Natural killer cell (primary cell): ENCODE data around the gene UST. TPM values are rescaled to one million over a fixed set of nuclear protein-coding genes. Genes with fewer than 3 reads are reported as not detected.

Source experiments
- ATAC-seq, 3 donors: fragments of 150-1000 bp in 2 of 3; fragments of 200-7000 bp in 1 of 3; cut with Tn5 transposase; 1 replicate in 1 of 3; 2 replicates in 2 of 3; pipeline ENCODE4 v1.10.0; 2021; ENCODE audit warnings: mild to moderate bottlenecking in 2 of 3, moderate library complexity in 2 of 3
- DNase-seq, 2 donors: peaks; one replicate each; pipeline versions ENCODE4 v3.0.0 to v3.0.0-alpha.2; 2013 to 2021; ENCODE audit warnings: mixed read lengths in 1 of 2
- H3K27ac ChIP-seq: one replicate; pipeline ENCODE4 v1.5.1; 2013; ENCODE audit warnings: mild to moderate bottlenecking, low read length
- H3K27me3 ChIP-seq: one replicate; pipeline ENCODE4 v1.6.1; 2013; ENCODE audit warnings: low read length; ENCODE audit not compliant: control insufficient read depth, insufficient read depth
- H3K36me3 ChIP-seq: one replicate; pipeline ENCODE4 v1.6.1; 2013; ENCODE audit warnings: low read length; ENCODE audit not compliant: control insufficient read depth, insufficient read depth
- H3K4me1 ChIP-seq: one replicate; pipeline ENCODE4 v1.6.1; 2013; ENCODE audit warnings: low read length; ENCODE audit not compliant: control insufficient read depth, insufficient read depth
- H3K4me3 ChIP-seq: one replicate; pipeline ENCODE4 v1.5.1; 2013; ENCODE audit warnings: low read length
- H3K9me3 ChIP-seq: one replicate; pipeline ENCODE4 v1.6.1; 2013; ENCODE audit warnings: low read length; ENCODE audit not compliant: control insufficient read depth, insufficient read depth
- H3K27ac Mint-ChIP-seq, 2 donors: one replicate each; pipeline ENCODE4 v1.8.0; 2022; ENCODE audit warnings: mild to moderate bottlenecking in 2 of 2, mixed read lengths in 2 of 2, moderate library complexity in 1 of 2
- H3K27me3 Mint-ChIP-seq, 2 donors: one replicate each; pipeline ENCODE4 v1.8.0; 2022; ENCODE audit warnings: low read depth in 2 of 2, mixed read lengths in 2 of 2
- H3K36me3 Mint-ChIP-seq: one replicate; pipeline ENCODE4 v1.8.0; 2022; ENCODE audit warnings: mixed read lengths
- H3K4me1 Mint-ChIP-seq, 2 donors: one replicate each; pipeline ENCODE4 v1.8.0; 2022; ENCODE audit warnings: mixed read lengths in 2 of 2
- H3K4me3 Mint-ChIP-seq: one replicate; pipeline ENCODE4 v1.8.0; 2022; ENCODE audit warnings: mild to moderate bottlenecking, moderate library complexity, mixed read lengths
- H3K9me3 Mint-ChIP-seq, 2 donors: one replicate each; pipeline ENCODE4 v1.8.0; 2022; ENCODE audit warnings: mixed read lengths in 2 of 2
- CTCF ChIP-seq: fragments of 200-600 bp; IDR thresholded peaks from one replicate; pipeline ENCODE4 v1.8.0; 2022; ENCODE audit warnings: antibody characterized with exemption
- WGBS: methylation state at CpG from one replicate; pipeline ENCODE4 v1.1.7; 2013; ENCODE audit warnings: missing lambda C conversion rate; ENCODE audit not compliant: insufficient coverage; 5-methylcytosine and 5-hydroxymethylcytosine counted together
- intact Hi-C: fragments of 100-400 bp; cut with micrococcal nuclease; formaldehyde crosslinking; loops from one replicate; pipeline ENCODE4 v1.14.2; 2022
- total RNA-seq, 4 donors: library from RNA; stranded (reverse); fragments of 120-200 nt in 1 of 4; gene quantifications; one replicate each; pipeline versions ENCODE4 v1.2.3 to v1.2.4, GENCODE V29; 2013 to 2022

The UST gene
- total RNA-seq, 3 donors from 2014 or later (not counting 1 experiment from before 2014, with no cell fraction given): 6.3 to 11.9 (median 10.6) TPM

DNA sequence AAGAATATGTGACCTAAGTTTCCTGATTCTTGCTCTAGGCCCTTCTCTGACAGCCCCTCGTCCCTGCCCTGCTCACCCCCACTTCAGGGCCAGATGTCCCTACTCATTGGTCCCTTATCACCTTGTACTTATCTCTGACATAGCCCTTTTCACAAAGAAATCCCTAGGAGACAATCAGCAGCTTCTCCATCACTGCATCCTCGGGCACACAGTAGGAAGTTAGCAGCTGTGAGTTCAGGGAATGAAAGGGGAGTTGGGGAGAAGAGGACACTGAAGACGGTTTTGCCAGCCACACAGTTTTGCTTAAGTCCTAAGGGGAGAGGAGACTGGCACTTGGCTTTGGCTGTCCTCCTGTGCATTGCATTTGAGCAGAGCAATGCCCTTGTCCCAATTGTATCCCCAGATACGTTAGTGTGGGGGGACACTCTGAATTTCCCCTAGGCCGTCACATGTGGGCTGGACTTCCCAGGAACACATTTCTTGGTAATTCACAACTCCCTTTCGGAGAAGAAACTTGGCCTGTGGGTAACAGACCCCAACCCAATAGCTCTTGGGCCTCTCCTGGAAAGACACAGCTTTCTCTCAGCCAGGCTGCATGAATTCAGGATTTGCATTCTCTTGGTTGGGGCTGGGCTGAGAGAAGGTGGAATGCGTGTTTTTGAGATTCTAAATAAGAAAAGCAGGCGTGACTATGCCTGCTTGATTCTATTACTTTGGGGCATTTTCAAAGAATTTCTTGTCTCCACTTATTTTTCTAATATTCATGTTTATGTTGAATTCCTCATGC lies 177.6 kb downstream of the UST start:
- Histone ChIP-seq H3K27me3 (no peaks in the 10 kb centered on the region), H3K36me3 (no peaks in the 10 kb centered on the region), H3K9me3 (no peaks in the 10 kb centered on the region), H3K4me1 (no peaks in the 10 kb centered on the region), H3K4me3 (no peak overlapping the region), H3K27ac (no peak overlapping the region)
- H3K36me3 Mint-ChIP-seq: peaks cover 2% of the 10 kb centered on the region
- no peak for TF ChIP-seq CTCF
- DNase-seq (no peak), ATAC-seq (no peak)
- H3K27ac Mint-ChIP-seq: no peak overlapping the region
- no peaks in the 10 kb centered on the region for H3K27me3 Mint-ChIP-seq
- intact Hi-C loops: no loop called here
- no peak overlapping the region for H3K4me3 Mint-ChIP-seq
- 83% methylated on average over 8 of the region's 8 CpGs for WGBS
- H3K4me1 Mint-ChIP-seq: peaks cover 5 to 30% of the 10 kb centered on the region in 2 donors
- H3K9me3 Mint-ChIP-seq: no peaks in the 10 kb centered on the region

GRCh38 chr6:148925701-148926100 lies 178.9 kb downstream of the UST start:
- TF ChIP-seq CTCF: no peak
- H3K4me3 Mint-ChIP-seq: no peak overlapping the region
- H3K4me1 Mint-ChIP-seq: peaks cover 5 to 30% of the 10 kb centered on the region in 2 donors
- no peaks in the 10 kb centered on the region for H3K9me3 Mint-ChIP-seq
- Histone ChIP-seq H3K27ac (no peak overlapping the region), H3K27me3 (no peaks in the 10 kb centered on the region), H3K4me3 (no peak overlapping the region), H3K36me3 (no peaks in the 10 kb centered on the region), H3K9me3 (no peaks in the 10 kb centered on the region), H3K4me1 (no peaks in the 10 kb centered on the region)
- WGBS: 100% methylated on average over 1 of the region's 2 CpGs
- ATAC-seq (no peak), DNase-seq (no peak)
- H3K36me3 Mint-ChIP-seq: no peaks in the 10 kb centered on the region
- H3K27ac Mint-ChIP-seq: no peak overlapping the region
- no peaks in the 10 kb centered on the region for H3K27me3 Mint-ChIP-seq
- intact Hi-C loops: no loop called here

GRCh38 chr6:148926478-148926877 lies 179.6 kb downstream of the UST start:
- TF ChIP-seq CTCF: no peak
- Histone ChIP-seq H3K27me3 (no peaks in the 10 kb centered on the region), H3K4me3 (no peak overlapping the region), H3K9me3 (no peaks in the 10 kb centered on the region), H3K27ac (no peak overlapping the region), H3K4me1 (no peaks in the 10 kb centered on the region), H3K36me3 (no peaks in the 10 kb centered on the region)
- ATAC-seq (no peak), DNase-seq (no peak)
- H3K27me3 Mint-ChIP-seq: no peaks in the 10 kb centered on the region
- peaks cover 5 to 25% of the 10 kb centered on the region in 2 donors for H3K4me1 Mint-ChIP-seq
- 90% methylated on average over 2 of the region's 2 CpGs for WGBS
- no peaks in the 10 kb centered on the region for H3K9me3 Mint-ChIP-seq
- H3K4me3 Mint-ChIP-seq: no peak overlapping the region
- intact Hi-C loops: no loop called here
- no peaks in the 10 kb centered on the region for H3K36me3 Mint-ChIP-seq
- H3K27ac Mint-ChIP-seq: no peak overlapping the region

- no peaks in the 10 kb centered on the region for H3K9me3 ChIP-seq
- DNase-seq: no peak
- H3K4me3 ChIP-seq: no peak overlapping the region
- no peak overlapping the region for H3K27ac ChIP-seq
- Mint-ChIP-seq H3K4me1 (peaks cover 5 to 17% of the 10 kb centered on the region in 2 donors), H3K4me3 (no peak overlapping the region), H3K27ac (no peak overlapping the region), H3K9me3 (no peaks in the 10 kb centered on the region), H3K27me3 (no peaks in the 10 kb centered on the region), H3K36me3 (no peaks in the 10 kb centered on the region)
- intact Hi-C loops: no loop called here
- TF ChIP-seq CTCF: no peak
- no CpG with 5 or more reads among the region's 1 CpG for WGBS
- H3K27me3 ChIP-seq: no peaks in the 10 kb centered on the region
- H3K36me3 ChIP-seq: no peaks in the 10 kb centered on the region
- no peaks in the 10 kb centered on the region for H3K4me1 ChIP-seq
- ATAC-seq: no peak
Measured at GRCh38 chr6:148927586-148927985, 180.8 kb downstream of the UST start.
